Adipose tissue (tissue), 3 donors: ENCODE results near the gene GCN1. TPM values are rescaled to one million over a fixed set of nuclear protein-coding genes. Genes with fewer than 3 reads are reported as not detected.

Experiments used
- H3K27ac ChIP-seq: one replicate; pipeline ENCODE4 v1.5.1; 2013; ENCODE audit warnings: low read depth, low read length
- WGBS, 3 donors: extraction: QIAGEN DNeasy Blood & Tissue Kit; methylation state at CpG; one replicate each; pipeline ENCODE4 v1.1.7; 2013; 5-methylcytosine and 5-hydroxymethylcytosine counted together
- polyA plus RNA-seq, 3 donors: library from polyadenylated mRNA; stranded (reverse); fragments of 200-250 nt; gene quantifications; one replicate each; pipeline ENCODE4 v1.2.3, GENCODE V29; 2013
- donor health status: healthy with polysubstance abuse.
- donor health status: Bipolar disorder and iron deficiency.
- donor health status: healthy.

Gene GCN1
- polyA plus RNA-seq, 3 donors, result 14.6 to 30.5 (median 19.1) TPM

GRCh38 chr12:120116441-120116791 lies 78.1 kb downstream of the GCN1 start, which contains the start of gene RAB35:
Gene RAB35 (minus strand): TSS chr12:120116753. CDS start chr12:120116650, 103 bp downstream.
- 1 to 2% (median 2%) methylated on average over 11 to 50 of the region's 50 CpGs for WGBS, 3 donors
- H3K27ac ChIP-seq, result no peak within 1 kb of the TSS

DNA sequence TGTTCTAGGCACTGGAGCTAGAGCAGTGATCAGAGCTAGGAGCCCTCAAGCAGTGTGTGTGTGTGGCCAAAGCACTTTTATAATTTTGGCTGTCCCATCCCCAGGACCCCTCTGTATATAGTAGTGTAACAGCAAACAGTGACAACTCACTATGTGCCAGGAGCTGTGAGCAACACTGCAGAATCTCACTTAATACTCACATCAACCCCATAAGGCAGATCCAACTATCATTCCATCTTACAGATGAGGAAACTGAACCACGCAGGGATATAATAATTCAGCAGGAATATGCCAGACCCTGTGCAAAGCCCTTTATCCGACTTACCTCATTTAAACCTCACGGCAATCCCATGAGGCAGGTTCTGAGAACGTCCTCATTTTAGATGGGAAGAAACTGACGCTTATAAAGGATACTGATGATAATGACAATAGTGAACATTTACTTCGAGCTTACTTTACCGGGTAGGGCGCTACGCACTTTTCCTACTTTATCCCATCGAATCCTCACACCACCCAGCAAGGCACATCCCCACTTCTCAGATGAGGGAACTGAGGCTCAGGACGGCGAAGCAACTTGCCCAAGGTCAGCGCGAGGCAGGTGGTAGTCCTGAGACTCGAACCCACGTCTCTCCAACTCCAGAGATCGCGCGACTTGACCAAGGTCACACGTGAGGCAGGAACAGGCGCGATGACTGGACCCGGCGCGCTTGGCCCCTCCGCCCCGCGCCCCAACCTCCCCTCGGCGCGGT lies 78.6 kb downstream of the GCN1 start:
- H3K27ac ChIP-seq, result no peak overlapping the region
- 13 to 20% (median 19%) methylated on average over 30 to 31 of the region's 31 CpGs for WGBS, 3 donors

GRCh38 chr12:120115066-120115465 lies 79.4 kb downstream of the GCN1 start:
- 71 to 84% (median 77%) methylated on average over 3 of the region's 3 CpGs for WGBS, 3 donors
- H3K27ac ChIP-seq, result no peak overlapping the region

DNA sequence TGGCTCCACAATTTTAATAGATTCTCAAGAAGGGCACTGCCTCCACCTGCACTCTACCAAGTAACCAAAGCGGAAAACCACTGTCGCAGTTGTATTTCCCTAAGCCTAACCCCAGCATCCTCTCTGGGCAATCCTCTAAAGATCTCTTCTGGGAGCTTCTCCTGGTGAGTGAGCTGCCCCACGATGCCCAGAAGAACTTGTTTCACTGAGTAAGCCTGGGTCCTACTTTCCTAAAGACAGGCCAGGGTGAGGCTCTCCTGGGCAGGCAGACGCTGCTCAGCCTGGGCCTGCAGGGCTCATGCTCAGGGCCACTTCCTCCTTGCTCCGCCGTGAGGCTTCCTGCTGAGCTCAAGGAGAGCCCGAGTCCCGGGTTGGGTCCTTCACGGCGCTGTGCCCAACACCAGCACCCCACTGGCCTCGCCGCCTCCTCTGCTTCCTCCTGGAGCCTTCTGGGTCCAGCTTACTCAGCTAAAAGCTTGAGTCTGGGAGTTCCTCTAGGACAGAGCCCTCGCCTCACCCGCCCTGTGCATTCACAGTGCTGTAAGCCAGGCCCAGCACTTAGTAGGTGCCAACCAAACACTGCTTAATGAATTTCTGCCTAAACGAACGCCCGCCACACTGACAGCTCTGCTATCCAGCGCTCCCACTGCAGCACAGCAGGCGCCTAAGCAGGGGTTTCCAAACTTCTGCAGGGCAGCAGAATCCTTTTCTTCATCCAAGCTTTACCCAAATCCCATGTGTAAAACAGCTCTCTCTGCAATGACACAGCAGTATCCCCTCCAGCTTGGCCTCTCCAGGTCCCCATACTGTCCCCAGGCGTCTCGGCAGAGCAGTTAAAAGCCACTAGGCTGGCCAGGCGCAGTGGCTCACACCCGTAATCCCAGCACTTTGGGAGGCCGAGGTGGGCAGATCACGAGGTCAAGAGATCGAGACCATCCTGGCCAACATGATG lies 83.7 kb downstream of the GCN1 start:
- WGBS, 3 donors, result 46 to 74% (median 55%) methylated on average over 26 of the region's 26 CpGs
- no peak overlapping the region for H3K27ac ChIP-seq

- H3K27ac ChIP-seq, result no peak overlapping the region
- WGBS, 3 donors, result 87 to 90% (median 88%) methylated on average over 10 of the region's 10 CpGs
Measured at GRCh38 chr12:120109570-120110267, 84.8 kb downstream of the GCN1 start.

GRCh38 chr12:120106151-120106550 lies 88.4 kb downstream of the GCN1 start:
- H3K27ac ChIP-seq, result no peak overlapping the region
- WGBS, 3 donors, result 87 to 93% (median 93%) methylated on average over 1 of the region's 1 CpG

GRCh38 chr12:120103371-120103770 lies 91.1 kb downstream of the GCN1 start:
- H3K27ac ChIP-seq, result no peak overlapping the region
- 91 to 97% (median 96%) methylated on average over 13 of the region's 13 CpGs for WGBS, 3 donors

- H3K27ac ChIP-seq, result no peak overlapping the region
- WGBS, 3 donors, result 89 to 91% (median 91%) methylated on average over 11 of the region's 11 CpGs
Measured at GRCh38 chr12:120103044-120103338, 91.5 kb downstream of the GCN1 start.

DNA sequence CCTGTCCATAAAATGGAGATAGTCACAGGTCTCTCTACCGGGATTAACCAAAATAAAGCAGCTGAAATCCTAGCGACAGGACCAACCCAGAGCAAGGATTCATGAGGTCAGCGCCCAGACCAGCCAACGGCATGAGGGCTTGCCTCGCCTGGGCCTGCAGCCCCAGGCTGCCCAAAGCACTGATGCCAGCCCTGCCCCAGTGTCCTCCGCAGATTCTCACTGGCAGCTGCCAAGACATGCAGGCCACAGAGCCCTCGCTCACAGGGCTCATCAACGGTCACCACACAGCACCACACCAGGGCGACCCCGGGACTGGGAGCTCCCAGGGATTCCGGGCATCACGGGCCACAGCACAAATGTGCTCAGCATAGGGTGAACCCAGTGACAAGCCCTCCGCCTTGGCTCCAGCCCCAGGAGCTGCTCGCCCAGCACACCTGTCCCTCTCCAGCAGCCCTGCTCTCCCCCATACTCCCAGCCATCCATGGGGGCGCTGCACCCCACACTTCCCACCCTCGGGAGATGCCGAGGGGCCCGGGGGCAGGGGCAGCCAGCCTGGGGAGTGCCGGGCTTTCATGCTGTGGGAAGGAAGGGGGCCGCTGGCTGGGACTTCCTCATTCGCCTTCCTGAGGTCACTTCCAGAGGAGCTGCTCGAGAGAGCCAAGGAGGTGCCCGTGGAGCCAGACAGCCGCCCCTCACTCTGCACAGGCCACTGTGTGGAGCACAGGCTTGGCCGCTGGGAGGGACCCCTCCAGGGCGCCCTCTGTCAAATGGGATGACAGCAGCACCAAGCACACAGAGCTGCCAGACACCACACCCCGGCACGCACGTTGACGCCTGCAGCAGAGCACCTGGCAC lies 92.1 kb downstream of the GCN1 start:
- no peak overlapping the region for H3K27ac ChIP-seq
- WGBS, 3 donors, result 73 to 87% (median 75%) methylated on average over 30 of the region's 30 CpGs

DNA sequence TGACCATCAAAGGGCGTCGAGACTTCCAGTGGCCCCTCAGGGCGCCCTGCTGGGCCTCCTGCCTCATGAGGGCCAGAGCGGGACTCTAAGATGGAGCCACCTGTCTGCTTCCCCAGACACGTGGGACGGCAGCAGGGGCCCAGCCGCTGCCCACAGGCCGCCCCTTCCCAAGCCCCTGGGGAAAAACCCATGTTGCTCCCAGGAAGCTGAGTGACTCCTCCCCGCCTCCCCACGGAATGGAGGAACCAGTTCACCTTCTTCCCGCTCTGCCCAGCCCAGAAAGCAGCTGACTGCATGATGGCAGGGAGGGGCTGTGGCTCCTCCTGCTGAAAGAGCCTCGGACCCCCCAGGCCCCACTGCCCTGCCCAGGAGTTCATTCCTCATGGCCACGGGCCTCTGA lies 92.9 kb downstream of the GCN1 start:
- H3K27ac ChIP-seq, result no peak overlapping the region
- 68 to 82% (median 70%) methylated on average over 13 of the region's 13 CpGs for WGBS, 3 donors

GRCh38 chr12:120101182-120101581 lies 93.3 kb downstream of the GCN1 start:
- no peak overlapping the region for H3K27ac ChIP-seq
- 43 to 55% (median 53%) methylated on average over 11 of the region's 11 CpGs for WGBS, 3 donors

GRCh38 chr12:120100630-120101029 lies 93.9 kb downstream of the GCN1 start:
- WGBS, 3 donors, result 43 to 59% (median 47%) methylated on average over 21 of the region's 21 CpGs
- no peak overlapping the region for H3K27ac ChIP-seq

DNA sequence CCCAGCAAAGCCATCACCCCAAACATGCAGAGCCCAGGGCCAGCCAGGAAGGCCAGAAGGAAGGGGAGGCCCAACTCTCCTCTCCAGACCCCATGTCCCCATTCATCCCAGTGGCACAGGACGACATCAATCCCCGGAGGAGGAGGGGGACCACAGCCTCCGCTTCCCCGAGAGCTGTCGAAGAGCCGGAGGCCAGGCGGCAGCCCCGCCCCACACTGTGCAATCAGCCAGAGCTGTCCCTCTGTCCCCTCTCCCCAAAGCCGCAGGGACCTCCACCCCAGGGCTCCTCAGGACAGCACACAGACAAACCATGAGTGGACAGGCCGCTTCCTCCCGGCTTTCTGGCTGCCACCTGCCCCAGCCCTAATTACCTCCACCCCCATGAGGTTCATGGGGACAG lies 94.8 kb downstream of the GCN1 start:
- no peak overlapping the region for H3K27ac ChIP-seq
- 91 to 94% (median 93%) methylated on average over 11 of the region's 11 CpGs for WGBS, 3 donors

GRCh38 chr12:120098756-120099470 lies 95.6 kb downstream of the GCN1 start:
- 94 to 96% (median 95%) methylated on average over 36 of the region's 36 CpGs for WGBS, 3 donors
- no peak overlapping the region for H3K27ac ChIP-seq

DNA sequence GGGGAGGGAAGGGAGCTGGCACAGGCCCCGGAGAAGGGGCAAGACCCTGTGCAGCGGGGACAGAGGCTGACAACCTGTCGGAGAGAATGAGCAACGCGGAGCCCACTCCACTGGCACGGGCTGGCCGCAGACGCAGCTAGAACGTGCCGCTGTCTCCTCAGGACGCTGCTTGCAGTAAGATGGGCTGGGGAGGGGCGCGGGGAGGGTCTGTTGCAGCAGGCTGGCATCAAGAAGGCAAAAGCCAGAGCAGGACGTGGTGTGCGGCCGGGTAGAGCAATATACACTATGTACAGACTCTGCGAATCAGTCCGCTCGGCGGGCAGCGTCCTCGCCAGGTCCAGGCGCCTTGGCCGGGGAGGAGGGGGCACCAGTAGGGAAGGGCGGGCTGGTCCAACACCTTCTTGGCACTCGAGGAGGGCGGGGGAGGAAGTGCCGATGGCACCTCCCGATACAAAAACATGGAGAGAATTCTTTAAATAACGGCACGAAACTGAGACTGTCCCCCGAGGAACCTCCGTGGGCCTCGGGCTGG lies 97.8 kb downstream of the GCN1 start:
- WGBS, 3 donors, result 92 to 94% (median 93%) methylated on average over 34 of the region's 34 CpGs
- no peak overlapping the region for H3K27ac ChIP-seq

GRCh38 chr12:120095736-120096135 lies 98.8 kb downstream of the GCN1 start:
- H3K27ac ChIP-seq, result no peak overlapping the region
- 70 to 85% (median 78%) methylated on average over 8 of the region's 8 CpGs for WGBS, 3 donors

DNA sequence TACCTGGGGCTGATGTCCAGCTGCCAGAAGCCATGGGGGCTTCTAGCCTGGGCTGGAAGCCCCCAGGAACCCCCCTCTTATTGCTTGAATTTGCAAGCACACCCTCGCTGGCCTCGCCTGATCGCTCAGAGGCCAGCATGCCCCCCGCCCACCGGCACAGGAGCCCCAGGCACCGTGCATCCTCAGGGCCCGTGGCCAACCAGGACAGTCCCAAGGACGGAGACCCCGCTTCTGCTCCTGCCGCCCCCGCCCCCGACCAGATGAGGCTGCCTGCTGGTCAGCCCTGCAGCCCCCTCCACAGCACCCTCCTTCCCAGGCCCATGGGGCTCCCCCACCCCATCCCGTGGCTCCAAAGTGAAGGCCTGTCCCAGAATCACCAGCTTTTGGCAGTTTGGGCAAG lies 99.2 kb downstream of the GCN1 start:
- no peak overlapping the region for H3K27ac ChIP-seq
- 89 to 97% (median 91%) methylated on average over 10 to 13 of the region's 13 CpGs for WGBS, 3 donors
